HG02981 (cell line): ENCODE data around the gene MTCL1.

ENCODE experiments used
- ATAC-seq: cut with Tn5 transposase; IDR thresholded peaks from one replicate; pipeline ENCODE4 v1.9.1; 2021; ENCODE audit warnings: mild to moderate bottlenecking, moderate library complexity; ENCODE audit not compliant: unreplicated experiment

The MTCL1 gene

GRCh38 chr18:8854962-8855361 lies 149.6 kb downstream of the MTCL1 start:
- ATAC-seq, result no peak

DNA sequence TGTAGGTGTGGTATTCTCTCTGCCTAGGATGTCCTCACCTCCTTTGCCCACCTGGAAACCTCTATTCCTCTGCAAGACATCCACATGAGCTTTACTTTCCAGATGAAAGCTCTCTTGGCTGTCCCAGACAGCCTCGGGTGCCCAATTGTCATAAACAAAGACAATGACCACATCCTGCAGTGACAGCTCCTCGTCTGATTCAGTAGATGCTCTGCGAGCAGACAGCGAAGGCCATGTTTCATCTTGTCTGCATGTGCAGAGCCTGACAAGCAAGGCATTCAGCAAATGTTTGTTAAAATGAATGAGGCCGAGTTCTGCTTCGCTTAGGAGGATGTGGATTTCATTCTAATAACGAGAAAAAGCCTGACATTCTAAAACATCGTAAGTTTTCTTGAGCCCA lies 150.9 kb downstream of the MTCL1 start:
- ATAC-seq, result no peak

DNA sequence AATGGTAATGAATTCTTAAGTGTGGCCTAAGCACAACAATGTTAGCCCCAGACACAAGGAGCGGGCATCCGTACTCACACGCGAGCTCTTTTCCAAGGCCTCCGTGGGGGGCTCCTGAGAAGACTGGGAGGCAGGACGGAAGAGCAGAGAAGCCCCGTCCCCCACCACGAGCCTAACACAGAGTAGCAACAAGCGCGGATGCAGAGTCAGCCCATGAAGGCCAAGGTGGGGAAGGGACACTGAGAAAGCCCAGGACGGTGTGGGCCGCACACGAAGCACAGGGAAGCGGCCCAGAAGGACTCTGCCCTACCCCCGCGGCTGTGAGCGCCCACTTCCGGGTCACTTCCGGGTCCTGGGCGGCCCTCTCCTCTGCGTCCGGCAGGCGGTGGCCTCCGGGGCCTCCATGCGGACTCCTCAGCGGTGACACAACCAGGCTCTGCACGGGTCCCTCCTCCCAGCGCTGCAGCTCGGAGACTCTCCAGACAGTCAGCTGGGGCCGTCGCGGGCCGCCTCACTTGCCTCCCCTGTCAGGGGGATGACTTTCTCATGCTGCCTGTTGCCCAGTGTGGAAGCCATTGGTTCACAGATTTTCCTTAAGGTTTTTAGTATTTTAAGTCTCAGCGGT lies 151.5 kb downstream of the MTCL1 start:
- ATAC-seq, result no peak

DNA sequence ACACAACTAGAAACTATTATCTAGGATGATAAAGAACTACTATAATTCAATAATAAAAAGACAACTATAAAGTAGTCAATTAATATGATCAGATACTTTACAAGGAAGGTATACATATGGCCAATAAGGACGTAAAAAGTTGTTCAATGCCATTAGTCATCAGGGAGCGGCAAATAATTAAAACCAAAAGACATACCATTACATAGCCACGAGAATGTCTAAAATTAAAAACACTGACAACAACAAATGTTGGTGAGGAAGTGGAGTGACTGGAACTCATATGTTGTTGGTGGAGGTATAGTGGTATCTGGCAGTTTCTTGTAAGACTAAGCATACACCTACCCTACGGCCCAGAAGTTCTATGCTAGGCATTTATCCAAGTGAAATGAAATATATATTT lies 152.4 kb downstream of the MTCL1 start:
- no peak for ATAC-seq

- ATAC-seq, result no peak
Measured at GRCh38 chr18:8858888-8859511, 153.6 kb downstream of the MTCL1 start.

GRCh38 chr18:8860845-8861642 lies 155.7 kb downstream of the MTCL1 start:
- ATAC-seq, result no peak

- no peak for ATAC-seq
Measured at GRCh38 chr18:8863427-8863826, 158.1 kb downstream of the MTCL1 start.

- no peak for ATAC-seq
Measured at GRCh38 chr18:8865934-8866333, 160.6 kb downstream of the MTCL1 start.

DNA sequence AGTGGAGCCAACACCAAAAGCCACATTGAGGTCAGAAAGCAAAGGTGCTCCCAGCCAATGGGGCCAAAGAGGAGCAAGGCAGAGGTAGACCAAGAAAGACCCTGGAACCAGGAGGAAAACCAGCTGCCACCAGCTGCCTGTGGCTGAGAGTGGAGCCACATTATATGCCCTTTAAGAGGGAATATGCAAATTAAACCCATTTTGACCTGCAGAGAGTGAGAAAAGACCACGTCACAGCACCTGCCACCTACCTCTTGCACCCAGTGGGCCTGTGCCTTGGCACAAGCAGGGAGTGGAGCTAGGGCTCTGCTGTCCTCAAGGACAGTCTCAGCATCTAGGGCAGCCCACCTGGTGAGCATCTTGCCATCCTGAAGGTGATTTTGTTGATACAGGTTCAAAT lies 161.3 kb downstream of the MTCL1 start:
- no peak for ATAC-seq

DNA sequence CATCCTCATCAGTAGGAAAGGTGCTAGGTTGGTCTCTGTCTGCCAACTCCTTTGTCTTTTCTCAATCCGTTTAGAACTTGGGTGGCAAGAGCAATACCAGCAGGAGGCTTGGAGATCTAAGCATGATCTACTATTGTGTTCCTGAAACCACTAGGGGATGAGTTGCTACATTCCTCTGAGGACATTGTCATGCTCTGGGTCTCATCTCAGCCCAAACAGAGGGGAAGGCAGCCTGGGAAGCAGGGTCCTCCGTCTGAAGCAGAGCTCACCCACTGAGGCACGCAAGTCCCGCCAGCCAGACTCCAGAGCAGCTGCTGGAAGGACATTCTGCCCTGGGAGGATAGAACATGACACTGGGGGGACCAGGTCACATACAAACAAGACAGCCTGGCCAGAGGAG lies 162.9 kb downstream of the MTCL1 start:
- ATAC-seq, result no peak

DNA sequence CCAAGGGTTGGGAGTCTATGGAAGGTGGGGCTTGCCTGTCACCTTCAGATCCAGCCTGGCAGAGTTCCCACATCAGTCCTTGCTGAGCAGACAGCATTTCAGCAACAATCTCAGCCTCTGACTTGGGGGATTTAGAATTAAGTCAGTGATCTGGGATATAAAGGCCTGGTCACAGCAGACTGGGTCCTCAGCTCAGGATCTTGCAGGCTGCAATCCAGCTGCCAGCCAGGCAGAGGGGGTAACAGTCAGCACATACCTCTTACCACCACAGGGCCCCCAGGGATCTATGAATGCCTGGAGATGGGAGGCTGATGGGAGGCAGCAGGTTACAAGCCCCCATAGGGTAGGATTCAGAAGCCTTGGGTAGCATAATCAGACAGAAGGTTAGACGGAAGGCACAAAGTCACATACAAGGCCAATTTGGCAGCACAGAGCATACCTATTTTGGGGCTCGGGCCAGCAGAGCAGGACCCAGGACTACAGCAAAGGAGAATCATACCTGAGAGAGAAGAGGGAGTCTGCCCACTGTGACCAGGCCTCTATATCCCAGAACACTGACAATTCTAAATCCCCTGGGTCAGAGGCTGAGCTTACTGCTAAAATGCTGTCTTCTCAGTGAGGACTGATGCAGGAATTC lies 163.5 kb downstream of the MTCL1 start:
- ATAC-seq, result no peak

DNA sequence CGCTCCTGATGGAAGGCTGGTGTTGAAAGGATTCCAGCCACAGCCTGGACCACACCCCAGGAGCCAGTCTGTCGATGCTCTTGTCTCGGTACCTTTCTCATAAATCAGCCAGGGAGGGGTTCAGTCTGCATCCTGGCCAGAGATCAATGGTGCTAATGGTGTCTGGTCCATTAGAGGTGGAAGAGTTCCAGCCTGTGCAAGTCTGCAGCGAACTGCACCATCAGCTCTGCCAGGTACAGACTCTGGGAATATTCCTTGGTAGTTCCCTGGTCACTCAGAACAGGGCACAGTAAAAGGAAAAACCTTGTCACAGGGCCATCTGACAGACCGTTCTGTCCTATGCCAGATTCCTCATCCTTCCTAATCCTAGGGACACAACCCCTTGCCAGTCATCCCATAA lies 164.3 kb downstream of the MTCL1 start:
- no peak for ATAC-seq

DNA sequence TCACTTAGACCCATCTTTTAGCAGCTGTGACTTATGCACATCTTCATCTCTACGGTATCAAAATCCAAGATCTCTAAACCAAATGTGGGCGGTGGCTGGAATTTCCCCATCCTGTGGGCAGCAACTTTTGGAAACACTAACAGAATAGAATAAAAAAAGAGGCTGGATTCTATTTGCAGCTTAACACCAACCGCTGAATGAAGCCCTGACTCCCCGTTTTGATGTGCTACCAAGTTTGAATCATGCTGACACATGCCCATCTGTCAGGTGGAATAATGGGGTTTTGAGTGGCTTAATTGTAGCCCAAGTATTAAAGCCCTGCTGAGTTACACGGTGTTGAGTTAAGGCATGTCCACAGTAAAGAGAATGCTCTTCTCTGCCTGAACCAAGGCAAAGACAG lies 165.2 kb downstream of the MTCL1 start:
- ATAC-seq, result no peak

GRCh38 chr18:8871489-8871888 lies 166.1 kb downstream of the MTCL1 start:
- ATAC-seq, result no peak

DNA sequence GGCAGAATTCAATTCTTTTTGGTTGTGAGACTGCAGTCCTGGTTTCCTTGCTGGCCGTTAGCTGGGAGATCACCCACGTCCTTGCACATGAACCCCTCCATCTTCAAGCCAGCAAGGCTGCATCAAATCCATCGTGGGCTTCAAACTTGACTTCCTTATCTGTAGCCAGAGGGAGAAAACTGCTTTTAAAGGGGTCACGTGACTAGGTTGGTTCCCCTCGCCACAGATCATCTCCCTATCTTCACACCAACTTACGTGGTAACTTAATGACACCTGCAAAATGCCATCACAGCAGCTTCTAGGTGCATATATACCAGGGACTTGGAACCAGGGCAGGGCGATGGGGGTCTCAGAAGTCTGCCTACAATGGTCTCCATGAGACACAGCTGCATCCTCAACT lies 169.5 kb downstream of the MTCL1 start:
- no peak for ATAC-seq

- ATAC-seq, result no peak
Measured at GRCh38 chr18:8876887-8877286, 171.5 kb downstream of the MTCL1 start.

GRCh38 chr18:8881103-8881502 lies 175.7 kb downstream of the MTCL1 start:
- no peak for ATAC-seq
